Tibial nerve (tissue), 4 donors: Measurements from ENCODE around the gene NFAM1.

Source experiments
- EP300 ChIP-seq, 2 donors: sonication (generic); formaldehyde crosslinking; IDR thresholded peaks; one replicate each; pipeline ENCODE4 v1.6.1; 2017; ENCODE audit warnings: antibody characterized with exemption in 2 of 2, mild to moderate bottlenecking in 1 of 2
- POLR2A ChIP-seq, 2 donors: fragments of 450-650 bp; IDR thresholded peaks; one replicate each; pipeline ENCODE4 v1.6.1; 2017; ENCODE audit warnings: antibody characterized with exemption in 2 of 2, mild to moderate bottlenecking in 2 of 2, moderate library complexity in 2 of 2
- TF ChIP-seq, protein P1 (sequence below), 5 experiments: fragments of 200-600 bp in 3 of 5; fragments of 450-650 bp in 2 of 5; sonication (generic) in 3 of 5; IDR thresholded peaks; one replicate each; pipeline ENCODE4 v1.5.1; 2016 to 2019; ENCODE audit warnings: antibody characterized with exemption in 5 of 5, mild to moderate bottlenecking in 3 of 5, moderate library complexity in 2 of 5

DNA sequence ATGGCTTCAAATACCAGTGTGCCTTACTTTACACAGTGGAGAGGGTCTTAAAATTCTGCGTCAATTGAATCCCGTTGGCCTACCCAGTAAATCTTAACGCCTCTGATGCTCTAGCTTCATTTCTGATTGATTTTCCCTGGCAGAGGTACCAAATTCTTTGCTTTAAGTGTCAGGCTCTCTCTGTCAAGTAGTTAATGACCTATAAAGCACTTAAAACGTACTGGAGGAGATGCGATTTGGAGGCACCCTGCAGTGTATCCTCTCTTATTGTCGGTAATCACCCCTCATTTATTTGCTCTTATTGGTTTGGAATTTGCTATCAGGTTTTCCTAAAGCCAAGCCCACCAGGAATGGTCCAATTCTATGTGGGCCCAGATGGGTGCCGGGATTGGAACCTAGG lies 59.2 kb downstream of the NFAM1 start:
- TF ChIP-seq, protein P1, sequence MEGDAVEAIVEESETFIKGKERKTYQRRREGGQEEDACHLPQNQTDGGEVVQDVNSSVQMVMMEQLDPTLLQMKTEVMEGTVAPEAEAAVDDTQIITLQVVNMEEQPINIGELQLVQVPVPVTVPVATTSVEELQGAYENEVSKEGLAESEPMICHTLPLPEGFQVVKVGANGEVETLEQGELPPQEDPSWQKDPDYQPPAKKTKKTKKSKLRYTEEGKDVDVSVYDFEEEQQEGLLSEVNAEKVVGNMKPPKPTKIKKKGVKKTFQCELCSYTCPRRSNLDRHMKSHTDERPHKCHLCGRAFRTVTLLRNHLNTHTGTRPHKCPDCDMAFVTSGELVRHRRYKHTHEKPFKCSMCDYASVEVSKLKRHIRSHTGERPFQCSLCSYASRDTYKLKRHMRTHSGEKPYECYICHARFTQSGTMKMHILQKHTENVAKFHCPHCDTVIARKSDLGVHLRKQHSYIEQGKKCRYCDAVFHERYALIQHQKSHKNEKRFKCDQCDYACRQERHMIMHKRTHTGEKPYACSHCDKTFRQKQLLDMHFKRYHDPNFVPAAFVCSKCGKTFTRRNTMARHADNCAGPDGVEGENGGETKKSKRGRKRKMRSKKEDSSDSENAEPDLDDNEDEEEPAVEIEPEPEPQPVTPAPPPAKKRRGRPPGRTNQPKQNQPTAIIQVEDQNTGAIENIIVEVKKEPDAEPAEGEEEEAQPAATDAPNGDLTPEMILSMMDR (IDR thresholded peaks at IDR 0.05) = no peak
- TF ChIP-seq EP300 (IDR thresholded peaks at IDR 0.05) (no peak), POLR2A (IDR thresholded peaks at IDR 0.05) (no peak)
